H1 (cell line): ENCODE results near the gene WDR44.

Experiments
- POLR2A ChIP-seq, 2 experiments: IDR thresholded peaks; 1 replicate in 1 of 2; 2 replicates in 1 of 2; pipeline ENCODE4 v1.6.1; 2011; ENCODE audit warnings: low read depth in 2 of 2, low read length in 2 of 2, mild to moderate bottlenecking in 2 of 2; ENCODE audit errors: control extremely low read depth in 1 of 2
- SIN3A ChIP-seq, 2 experiments: IDR thresholded peaks in 1 of 2; conservative IDR thresholded peaks in 1 of 2; 2 replicates each; pipeline ENCODE4 v1.6.1; 2011 to 2012; ENCODE audit warnings: low read length in 2 of 2, improper control_type of control experiment in 1 of 2, low read depth in 1 of 2, mild to moderate bottlenecking in 1 of 2
- TF ChIP-seq, protein P1 (sequence below), 3 experiments: IDR thresholded peaks; 1 replicate in 2 of 3; 2 replicates in 1 of 3; pipeline versions ENCODE4 v1.5.1 to v1.6.1; 2011; ENCODE audit warnings: low read length in 3 of 3, mild to moderate bottlenecking in 3 of 3, inconsistent platforms in 2 of 3, low read depth in 1 of 3, moderate library complexity in 1 of 3; ENCODE audit not compliant: insufficient read depth in 1 of 3; ENCODE audit errors: control extremely low read depth in 1 of 3

DNA sequence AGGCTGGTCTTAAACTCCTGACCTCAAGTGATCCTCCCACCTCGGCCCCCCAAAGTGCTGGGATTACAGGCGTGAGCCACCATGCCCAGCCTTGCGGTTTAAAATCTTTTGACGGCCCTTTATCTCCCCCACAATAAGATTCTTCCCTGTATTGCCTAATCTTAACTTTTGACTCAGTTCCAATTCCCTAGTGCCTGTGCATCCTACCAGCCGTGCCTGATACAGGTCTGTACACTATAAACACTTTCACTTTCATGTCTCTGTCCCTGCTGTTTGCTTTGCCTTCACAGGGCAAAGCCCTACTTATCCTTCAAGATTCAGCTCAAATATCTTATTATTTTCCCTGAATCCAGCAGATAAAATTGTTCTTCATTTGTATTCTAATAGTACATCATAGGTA is 74.6 kb downstream of the WDR44 start:
- TF ChIP-seq, protein P1, sequence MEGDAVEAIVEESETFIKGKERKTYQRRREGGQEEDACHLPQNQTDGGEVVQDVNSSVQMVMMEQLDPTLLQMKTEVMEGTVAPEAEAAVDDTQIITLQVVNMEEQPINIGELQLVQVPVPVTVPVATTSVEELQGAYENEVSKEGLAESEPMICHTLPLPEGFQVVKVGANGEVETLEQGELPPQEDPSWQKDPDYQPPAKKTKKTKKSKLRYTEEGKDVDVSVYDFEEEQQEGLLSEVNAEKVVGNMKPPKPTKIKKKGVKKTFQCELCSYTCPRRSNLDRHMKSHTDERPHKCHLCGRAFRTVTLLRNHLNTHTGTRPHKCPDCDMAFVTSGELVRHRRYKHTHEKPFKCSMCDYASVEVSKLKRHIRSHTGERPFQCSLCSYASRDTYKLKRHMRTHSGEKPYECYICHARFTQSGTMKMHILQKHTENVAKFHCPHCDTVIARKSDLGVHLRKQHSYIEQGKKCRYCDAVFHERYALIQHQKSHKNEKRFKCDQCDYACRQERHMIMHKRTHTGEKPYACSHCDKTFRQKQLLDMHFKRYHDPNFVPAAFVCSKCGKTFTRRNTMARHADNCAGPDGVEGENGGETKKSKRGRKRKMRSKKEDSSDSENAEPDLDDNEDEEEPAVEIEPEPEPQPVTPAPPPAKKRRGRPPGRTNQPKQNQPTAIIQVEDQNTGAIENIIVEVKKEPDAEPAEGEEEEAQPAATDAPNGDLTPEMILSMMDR (IDR thresholded peaks at IDR 0.05; ENCODE audit: control extremely low read depth in 1 of 3, insufficient read depth in 1 of 3, low read depth in 1 of 3, low read length in 3 of 3) = no peak
- no peak for TF ChIP-seq SIN3A (conservative IDR thresholded peaks at IDR 0.05 in 1 of 2, IDR thresholded peaks at IDR 0.05 in 1 of 2; ENCODE audit: low read depth in 1 of 2, low read length in 2 of 2)
- no peak for TF ChIP-seq POLR2A (IDR thresholded peaks at IDR 0.05; ENCODE audit: control extremely low read depth in 1 of 2, low read depth in 2 of 2, low read length in 2 of 2)
